Fibroblast of pulmonary artery (primary cell): ENCODE results near the gene CYP39A1.

ENCODE experiments used
- DNase-seq: peaks from one replicate; pipeline ENCODE4 v3.0.0-alpha.2; 2010; ENCODE audit warnings: low read depth
- H3K4me3 ChIP-seq: replicated peaks from 2 replicates; pipeline ENCODE4 v1.5.1; 2011; ENCODE audit warnings: low read depth, mild to moderate bottlenecking, control low read depth, low read length, moderate library complexity
- CTCF ChIP-seq: IDR thresholded peaks from 2 replicates; pipeline ENCODE4 v1.5.1; 2011; ENCODE audit warnings: mild to moderate bottlenecking, control low read depth, low read length, inconsistent platforms; ENCODE audit errors: missing control alignments

The CYP39A1 gene

DNA sequence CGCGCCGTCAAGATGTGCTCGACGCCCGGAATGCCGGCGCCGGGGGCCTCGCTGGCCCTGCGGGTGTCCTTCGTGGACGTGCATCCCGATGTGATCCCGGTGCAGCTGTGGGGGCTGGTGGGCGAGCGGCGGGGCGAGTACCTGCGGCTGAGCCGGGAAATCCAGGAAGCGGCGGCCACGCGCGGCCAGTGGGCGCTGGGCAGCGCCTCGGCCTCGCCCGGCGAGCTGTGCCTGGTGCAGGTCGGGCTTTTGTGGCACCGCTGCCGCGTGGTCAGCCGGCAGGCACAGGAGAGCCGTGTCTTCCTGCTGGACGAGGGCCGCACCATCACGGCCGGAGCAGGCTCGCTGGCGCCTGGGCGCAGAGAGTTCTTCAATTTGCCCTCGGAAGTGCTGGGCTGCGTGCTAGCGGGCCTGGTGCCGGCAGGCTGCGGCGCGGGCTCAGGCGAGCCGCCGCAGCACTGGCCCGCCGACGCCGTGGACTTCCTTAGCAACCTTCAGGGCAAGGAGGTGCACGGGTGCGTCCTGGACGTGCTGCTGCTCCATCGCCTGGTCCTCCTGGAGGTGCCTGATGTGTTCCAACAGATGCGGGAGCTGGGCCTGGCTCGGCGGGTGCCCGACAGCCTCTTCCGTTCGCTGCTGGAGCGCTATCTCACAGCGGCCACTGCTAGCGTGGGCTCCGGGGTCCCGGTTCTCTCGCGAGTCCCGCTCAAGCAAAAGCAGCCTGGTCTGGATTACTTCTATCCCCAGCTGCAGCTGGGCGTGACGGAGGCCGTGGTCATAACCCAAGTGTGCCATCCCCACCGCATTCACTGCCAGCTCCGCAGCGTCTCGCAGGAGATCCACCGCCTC lies 35.7 kb upstream of the CYP39A1 start:
- no peak overlapping the region for H3K4me3 ChIP-seq
- DNase-seq: no peak
- no peak for TF ChIP-seq CTCF

GRCh38 chr6:46687619-46688097 lies 35.0 kb upstream of the CYP39A1 start, which contains the start of gene TDRD6:
TSS of gene TDRD6 (plus strand) at chr6:46687885. CDS start at chr6:46688129, 244 bp downstream.
- no peak within 1 kb of the TSS for H3K4me3 ChIP-seq
- no peak for DNase-seq
- TF ChIP-seq CTCF: no peak

DNA sequence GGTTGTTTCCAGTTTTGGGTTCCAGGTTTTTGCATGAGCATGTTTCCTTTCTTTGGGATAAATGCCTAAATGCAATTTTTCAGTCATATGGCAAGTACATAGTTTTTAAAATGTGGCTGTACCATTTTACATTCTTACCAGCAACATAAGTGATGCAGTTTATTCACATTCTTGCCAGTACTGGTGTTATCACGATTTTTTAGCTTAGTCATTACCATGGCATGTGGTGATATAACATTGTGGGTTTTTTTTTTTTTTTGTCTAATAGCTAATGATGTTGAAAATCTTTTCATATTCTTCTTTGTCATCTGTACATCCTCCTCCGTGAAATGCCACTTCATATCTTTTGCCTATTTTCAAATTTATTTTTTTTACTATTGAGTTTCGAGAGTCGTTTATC lies 32.2 kb upstream of the CYP39A1 start:
- no peak overlapping the region for H3K4me3 ChIP-seq
- DNase-seq: peak; percentile 51
- TF ChIP-seq CTCF: no peak

- TF ChIP-seq CTCF: peak; percentile 17
- H3K4me3 ChIP-seq: no peak overlapping the region
- no peak for DNase-seq
Measured at GRCh38 chr6:46677314-46677654, 24.7 kb upstream of the CYP39A1 start.

DNA sequence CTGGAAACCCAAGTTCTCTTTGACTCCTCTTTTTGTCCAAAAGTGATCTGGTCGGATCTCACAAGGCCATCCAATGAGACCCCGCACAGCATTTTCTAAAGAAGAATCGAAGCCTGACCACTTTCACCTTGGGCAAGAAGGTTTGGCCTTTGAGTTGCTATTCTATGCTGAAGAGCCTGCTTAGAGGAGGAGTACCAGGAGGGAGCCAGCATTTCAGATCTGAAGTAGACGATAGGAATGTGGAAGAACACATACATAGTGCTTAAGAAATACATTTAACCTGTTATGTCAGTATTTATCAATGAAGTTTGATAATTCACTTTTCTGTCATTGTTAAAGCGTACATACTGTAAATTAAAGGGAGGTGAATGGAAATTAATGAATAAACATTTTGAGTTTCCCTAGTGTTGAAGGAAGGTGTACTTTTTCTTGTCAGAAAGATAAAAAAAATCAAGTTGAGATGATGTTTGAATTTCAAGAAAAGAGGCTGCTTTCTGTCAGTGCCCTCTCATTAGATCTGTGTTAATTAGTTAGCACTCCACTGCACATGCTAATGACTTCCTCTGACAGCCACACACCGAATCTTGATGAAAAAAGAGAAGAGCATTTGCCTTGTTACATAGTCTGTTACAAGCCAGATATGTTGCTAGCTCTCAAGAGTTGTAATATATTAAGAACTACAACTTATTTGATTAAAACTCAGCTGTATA lies 24.1 kb upstream of the CYP39A1 start:
- no peak overlapping the region for H3K4me3 ChIP-seq
- no peak for TF ChIP-seq CTCF
- DNase-seq: no peak

- no peak for DNase-seq
- no peak for TF ChIP-seq CTCF
- no peak overlapping the region for H3K4me3 ChIP-seq
Measured at GRCh38 chr6:46674410-46674809, 21.8 kb upstream of the CYP39A1 start.
